Measurements from ENCODE around the gene OTUB1.
"Not testable (repeated sequence)": the region's sequence is repeated elsewhere in the genome, so short reads cannot be mapped to it uniquely, and the experiment has no call there.

OTUB1 gene

DNA sequence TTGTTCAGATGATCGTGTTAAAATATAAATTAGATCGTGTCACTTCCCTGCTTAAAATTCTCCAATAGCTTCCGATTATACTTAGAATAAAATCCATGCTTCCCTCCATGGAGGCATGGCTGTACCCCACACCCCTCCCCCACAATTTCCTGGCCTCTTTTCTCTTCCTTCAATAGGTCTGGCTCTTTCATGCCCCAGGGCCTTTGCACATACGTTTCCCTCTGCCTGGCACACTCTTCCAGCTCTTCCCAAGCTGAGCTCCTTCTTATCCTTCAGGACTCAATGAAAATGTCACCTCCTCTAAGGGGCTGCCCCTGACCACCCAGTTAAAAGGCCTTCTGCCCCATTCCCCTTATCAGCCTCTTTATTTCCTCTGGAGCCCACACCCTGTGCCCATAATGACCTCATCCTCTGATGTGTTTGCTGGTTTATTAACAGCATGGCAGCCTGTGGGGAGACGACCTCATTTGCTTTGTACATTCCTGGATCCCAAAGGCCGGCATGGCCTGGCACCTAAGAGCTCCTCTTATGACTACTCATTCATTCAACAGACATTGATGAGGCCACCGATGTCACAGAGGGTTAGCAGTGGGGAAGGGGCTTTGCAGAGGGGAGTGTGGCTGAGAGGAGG lies 40.5 kb downstream of the OTUB1 start:
- no peak for DNase-seq

DNA sequence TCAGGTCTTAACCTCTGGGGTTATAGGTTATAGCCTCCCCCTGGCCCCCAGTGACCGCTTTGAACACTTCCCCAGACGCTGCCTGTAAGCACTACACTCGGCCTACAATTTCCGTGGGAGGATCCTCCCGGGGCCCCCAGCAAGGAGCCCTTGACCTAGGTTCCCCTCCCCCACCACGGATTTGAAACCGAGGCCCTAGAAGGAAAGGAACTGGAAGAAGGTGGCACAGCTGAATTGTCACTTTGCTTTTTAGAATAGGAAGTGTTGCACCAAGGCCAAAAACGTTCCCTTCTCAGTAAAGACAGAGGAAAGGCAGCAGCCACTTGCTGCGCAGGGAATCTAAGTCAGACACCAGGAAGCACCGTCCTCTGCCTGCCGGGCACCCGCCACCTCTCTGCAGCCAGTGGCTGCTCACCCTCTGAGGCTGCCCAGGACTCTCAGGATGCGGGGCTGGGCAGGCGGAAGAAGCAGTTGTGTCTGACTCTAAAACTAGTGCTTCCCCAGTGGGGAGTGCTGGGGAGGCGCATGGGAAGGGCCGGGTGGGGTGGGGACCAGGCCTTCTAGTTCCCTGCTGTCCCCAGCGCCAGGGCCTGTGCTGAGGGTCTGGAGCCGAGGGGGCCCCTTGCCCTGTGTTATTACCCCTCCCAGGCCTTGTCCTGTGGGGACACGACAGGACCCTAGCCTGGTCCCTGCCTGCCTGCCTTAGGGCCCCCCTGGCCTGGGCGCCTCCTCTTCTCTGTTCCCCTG lies 41.6 kb downstream of the OTUB1 start:
- no peak for DNase-seq

DNA sequence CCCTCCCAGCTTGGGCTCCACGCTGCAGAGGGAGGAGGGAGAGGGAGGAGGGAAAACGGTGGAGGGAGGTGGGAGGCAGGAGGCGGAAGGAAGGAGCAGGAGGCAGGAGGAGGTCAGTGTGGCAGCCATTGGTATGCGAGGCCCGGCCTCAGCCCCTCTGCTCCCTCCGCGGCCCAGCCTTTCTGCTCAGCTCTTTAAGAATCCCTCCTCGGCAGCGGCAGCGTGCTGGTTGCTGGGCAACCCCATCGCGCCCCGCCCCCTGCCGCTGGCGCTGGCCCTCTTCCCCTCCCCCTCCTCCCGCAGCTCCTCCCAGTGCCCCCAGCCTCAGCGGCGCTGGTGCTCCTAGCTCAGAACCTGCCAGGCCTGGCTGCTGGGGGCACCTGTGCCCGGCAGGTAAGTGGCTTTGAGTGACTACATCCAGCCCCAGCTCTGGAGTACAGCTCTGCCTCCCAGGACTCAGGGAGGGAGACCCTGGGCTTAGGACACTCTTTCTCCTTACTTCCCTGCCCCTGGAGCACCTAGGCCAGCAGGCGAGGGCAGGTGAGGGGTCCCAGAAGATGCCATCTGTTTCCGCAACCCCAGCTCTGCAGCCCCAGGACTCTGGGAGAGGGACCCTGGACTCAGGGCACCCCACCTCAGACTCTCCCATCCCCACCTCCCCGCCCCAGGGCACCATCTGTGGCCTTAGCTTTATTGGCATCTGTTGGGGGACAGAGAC lies 42.3 kb downstream of the OTUB1 start:
- DNase-seq = peak; percentile 20

DNA sequence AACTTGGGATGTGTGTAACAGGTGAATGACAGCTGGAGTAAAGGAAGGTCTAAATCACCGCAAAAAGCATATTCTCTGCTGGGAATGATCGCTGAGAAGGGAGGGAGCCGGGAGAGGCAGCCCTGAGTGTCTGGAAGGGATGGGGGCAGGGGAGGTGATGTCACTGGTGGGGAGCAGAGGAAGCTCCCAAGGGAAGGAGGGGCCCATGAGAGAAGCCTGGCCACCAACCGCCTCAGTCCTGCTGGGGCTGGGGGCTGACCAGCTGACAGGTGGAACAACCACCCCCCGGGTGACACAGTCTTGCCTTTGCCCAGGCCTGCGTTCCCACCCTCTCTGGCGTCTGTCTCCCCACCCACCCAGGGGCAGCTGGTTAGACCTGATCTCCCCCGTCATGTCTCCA lies 43.5 kb downstream of the OTUB1 start:
- no peak for DNase-seq

DNA sequence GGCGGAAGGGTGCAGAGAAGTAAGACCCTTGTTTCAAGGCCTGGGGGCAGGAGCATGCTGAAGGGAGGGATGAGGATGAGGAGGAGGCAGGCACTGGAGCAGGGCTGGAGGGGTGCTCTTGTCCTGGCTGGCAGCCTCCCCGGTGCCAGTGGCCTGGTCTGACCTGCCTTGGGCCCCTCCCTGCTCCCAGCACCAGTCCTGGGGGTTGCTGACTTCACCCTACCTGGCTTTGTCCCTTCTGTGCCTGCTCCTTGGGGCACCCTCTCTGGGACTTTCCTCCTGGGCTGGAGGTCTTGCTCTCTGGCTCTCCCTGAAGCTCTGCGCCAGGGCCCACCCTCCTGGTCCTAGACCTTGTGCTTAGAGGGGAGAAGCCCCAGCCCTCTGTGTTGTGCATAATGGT lies 44.8 kb downstream of the OTUB1 start:
- no peak for DNase-seq

DNA sequence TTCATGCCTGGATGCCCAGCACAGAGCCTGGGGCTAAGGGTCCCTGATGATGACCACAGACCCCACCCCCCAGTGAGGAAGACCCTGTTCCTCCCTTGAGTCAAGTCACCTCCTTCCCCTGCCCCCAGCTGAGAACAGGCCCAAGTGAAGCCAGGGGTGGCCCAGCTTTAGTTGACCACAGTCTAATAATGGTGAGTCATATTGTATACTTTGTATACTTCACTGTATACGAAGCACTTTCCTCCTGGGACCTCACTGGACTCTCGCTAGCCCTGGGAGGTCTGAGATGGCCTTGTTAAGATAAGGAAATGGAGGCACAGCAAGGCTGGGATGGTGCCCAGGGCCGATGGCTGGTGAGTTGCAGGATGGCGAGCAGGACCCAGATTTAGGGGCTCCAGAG lies 45.8 kb downstream of the OTUB1 start:
- no peak for DNase-seq

DNA sequence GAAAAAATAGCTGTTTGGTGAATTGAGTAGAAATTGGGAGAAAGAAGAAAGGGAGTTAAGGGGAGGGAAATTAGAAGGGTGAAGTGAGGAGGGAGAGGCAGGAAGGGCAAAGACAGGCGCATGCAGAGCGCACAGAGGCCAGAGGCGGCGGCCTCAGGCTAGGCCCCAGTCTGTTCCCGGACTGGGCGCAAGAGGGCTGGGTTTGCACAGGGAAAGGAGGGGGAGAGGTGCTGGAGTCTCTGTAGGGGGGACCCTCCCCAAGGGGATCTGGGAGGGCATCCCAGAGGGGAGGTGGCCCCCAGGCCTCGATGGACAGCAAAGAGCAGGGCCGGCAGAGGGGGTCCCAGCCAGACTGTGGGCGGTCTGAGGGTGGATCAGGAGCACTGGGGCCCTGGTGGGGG lies 48.2 kb downstream of the OTUB1 start:
- no peak for DNase-seq

DNA sequence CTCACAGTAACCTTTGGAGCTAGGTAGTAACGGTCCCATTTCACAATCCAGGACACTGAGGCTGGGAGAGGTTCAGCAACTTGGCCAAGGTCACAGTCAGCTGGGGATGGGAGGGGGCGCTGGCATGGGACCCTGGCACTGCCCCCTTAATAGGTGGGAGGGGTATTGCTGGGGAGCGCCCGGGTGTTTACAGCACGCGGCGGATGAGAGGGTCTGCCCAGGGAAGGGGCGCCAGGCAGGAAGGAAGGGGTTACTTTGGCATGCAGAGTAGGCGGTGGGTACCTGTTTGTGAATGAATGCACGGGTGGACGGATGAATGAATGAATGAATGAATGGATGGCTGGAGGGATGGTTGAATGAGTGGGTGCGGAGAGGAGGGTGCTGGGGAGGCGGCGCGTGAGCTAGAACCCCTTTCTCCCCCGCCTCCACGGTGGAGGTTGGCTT lies 48.9 kb downstream of the OTUB1 start:
- no peak for DNase-seq

DNA sequence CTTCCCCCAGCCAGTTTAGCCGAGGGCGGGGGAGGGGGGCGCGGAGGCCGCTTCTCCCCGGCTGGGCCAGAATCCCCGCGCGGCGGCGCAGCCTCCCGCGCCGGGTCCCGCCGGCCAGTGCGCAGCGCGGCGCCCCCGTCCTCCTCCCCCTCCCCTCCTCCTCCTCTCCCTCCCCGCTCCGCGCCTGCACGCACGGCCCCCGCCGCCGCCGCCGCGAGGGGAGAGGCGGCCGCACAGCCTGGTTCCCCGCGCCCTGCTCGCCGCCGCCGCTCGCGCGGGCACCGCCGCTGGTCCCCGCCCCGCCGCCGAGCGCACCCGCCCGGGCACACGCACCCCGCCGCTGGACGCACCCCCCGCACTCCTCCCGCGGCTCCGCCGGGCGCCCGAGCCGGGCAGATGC lies 49.3 kb downstream of the OTUB1 start, which contains the start of gene FLRT1:
Gene FLRT1, plus strand, starts transcription at position 356 of the 400 bp plus-strand sequence. CDS start 80,337 bp downstream, outside the sequence.
- no peak for DNase-seq

DNA sequence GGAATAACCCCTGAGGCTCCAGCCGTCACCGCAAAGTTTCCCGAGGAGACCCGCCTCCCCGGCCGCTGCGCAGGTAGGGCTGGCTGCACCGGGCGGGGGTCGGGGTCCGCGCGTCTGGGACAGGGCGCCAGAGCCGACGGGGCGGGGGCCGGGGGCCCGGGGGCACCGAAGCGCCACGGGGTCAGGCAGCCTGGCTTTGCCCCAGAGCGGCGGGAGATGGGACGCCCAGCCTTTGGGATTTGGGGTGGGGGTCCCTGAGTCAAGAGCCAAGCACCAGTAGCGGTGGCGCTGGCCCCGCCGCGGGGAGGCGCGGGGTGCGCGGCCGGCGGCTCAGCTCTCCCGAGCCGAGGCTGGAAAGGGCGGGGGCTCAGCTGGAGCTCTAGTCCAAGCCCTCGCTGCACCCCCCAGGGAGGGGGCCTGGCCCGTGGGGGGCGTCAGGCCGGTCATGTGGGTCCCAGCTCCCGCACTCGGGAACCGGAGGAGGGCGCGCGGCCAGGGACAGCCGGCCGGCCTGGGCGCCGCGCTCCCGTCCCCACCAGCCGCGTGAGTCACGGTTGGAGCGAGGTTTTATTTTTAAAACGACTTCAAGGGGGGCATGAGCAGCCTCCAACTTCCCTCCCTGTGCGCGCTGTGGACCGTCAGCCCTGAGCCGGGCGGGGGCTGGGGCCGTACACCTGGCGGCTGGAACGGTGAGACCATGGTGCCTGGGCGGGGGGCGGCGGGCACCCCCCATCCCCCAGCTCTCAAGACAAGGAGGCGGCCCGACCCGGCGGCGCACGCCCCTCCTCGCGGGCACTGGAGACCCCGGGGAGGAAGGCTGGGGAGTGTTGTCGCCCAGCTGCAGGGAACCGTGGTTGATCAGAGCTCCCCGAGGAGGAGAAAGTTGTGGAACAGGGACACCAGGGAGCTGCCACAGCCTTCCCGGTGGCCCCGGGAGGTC lies 50.1 kb downstream of the OTUB1 start:
- no peak for DNase-seq

DNA sequence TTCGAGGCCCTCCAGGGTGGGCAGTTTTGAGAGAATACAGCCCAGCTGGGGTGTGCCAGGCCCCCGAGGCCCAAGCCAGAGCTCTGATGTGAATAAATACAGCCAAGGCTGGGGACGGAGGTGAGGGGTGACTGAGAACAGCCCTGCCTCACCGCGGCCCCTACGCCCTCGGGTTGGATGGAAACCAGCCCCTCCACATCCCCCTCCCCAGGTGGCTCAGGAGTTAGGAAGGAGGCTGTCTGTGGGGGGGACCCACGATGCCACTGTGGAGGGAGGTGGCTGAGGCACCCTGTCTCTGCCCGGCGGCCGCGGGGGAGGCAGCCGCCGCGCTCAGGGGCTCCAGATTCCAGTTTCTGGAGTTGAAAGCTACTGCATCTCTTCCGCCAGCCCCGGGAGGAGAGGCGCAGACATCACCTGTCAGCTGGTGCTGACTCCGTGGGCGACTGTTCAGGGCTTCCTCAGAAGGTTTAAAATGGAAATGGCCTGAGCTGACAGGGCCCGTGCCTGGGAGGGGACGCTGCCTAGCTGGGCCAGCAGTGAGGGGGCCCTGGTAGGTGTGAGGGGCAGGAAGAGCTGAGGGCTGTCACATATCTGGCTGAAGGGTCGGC lies 50.9 kb downstream of the OTUB1 start:
- no peak for DNase-seq

DNA sequence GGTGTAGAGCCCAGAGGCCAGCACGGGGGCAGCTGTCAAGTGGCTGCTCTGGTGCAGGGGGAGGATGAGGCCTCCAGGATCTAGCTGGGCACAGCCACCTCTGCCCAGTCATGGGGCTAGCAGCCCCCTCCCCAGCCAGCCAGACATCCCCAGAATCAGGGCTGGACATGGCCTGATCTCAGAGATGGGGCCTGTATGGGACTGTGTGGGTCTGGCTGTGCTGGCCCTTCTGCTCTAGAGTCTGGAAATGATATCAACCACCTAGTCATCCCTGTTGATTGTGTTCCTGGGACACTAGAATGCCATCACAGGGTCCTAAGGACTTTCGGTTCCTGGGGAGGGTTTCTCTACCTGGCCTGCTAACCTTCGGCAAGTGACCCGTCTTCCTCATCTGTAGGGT lies 52.3 kb downstream of the OTUB1 start:
- DNase-seq = no peak

DNA sequence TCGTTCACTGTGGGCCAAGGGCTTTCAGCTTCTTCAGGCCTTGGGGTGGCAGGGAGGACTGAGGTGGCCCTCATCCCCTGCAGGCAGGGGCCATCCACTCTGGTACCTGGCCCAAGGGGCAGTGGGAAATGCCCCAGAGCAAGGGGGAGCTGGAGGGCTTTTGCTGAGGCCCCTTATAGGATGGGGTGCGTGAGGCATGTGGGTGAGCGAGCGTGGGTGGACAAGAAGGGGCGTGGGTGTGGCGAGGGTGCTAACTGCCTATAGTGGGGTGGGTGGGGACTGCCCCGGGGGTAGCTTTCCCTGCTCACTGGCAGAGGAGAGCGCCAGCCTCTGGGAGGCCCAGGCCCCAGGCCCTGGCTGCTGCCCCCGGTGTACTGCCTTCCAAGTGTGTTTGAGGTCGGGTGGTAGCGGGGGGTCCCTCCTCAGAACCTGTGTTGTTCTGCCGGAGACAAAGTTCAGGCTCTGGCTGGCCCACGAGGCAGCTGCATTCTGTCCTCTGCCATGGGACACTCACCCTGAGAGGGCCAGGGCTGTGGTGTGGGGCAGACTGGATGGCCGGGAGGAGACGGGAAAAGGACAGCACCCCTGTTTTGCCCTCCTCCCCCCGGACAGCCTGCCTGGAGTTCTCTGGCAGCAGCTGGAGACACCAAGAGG lies 52.9 kb downstream of the OTUB1 start:
- no peak for DNase-seq

DNA sequence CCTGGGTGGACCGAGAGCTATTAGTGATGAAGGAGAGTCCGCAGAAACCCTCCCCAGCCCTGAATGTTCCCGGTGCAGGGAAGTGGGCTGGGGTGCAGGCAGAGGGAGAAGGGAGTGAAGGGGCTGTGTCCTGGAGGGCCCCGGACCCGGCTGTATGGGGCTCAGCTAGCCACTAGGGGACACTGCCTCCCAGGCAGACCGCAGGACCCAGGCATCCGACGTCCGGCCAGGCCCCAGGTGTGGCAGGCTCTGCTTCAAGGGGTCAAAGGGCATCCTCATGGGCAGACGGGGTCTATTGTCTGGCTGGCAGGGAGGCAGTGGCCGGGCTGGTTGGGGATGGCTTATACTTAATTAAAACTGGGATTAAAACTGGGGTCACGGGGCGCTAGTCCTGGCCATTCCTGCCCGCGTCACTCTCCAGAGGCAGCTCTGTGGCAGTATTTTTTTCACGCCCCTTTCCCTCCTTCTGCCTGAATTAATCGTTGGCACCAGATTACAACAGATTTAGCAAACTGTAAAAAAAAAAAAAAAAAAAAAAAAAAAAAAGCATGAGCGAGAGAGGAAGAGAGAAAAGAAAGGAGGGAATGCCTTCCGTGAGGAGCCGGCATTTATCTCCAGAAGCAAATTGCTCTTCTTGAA lies 54.6 kb downstream of the OTUB1 start:
- DNase-seq = no peak

DNA sequence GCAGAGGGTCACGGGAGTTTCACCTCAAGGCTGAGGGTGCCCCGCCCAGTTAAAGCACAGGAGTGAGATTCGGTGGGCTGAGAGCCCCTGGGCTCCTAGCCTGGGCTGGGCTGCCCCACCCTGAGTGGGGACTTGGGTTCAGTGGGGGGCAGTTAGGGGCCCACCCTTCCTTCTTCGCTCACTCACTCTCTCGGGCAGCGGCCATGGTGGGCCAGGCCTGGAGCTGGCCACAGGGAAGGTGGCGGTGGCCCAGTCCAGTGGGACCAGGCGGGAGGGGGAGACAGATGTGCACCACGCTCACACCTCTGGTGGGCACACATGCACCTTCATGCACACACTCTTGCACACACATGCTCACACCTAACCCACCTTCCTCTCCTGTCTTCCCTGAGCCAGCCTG lies 55.6 kb downstream of the OTUB1 start:
- DNase-seq = no peak

DNA sequence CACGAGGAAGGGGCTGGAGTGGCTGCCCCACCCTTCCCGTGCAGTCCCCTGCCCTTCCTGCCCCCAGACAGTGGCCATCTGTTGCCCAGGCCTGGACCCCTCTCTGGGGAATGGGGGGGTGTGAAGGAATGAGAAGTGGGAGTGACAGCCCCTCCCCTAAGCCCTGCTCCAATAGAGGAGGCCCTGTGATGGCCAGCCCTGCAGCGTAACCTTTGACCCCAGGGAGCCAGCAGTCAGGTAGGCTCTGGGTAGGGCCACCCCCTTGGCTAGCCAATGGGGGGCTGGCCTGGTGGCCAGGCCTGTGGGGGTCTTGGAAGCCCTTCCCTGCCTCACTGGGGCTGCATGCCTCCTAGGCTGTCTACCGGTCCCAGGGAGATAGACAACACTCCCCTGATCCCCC lies 56.1 kb downstream of the OTUB1 start:
- DNase-seq = no peak

DNA sequence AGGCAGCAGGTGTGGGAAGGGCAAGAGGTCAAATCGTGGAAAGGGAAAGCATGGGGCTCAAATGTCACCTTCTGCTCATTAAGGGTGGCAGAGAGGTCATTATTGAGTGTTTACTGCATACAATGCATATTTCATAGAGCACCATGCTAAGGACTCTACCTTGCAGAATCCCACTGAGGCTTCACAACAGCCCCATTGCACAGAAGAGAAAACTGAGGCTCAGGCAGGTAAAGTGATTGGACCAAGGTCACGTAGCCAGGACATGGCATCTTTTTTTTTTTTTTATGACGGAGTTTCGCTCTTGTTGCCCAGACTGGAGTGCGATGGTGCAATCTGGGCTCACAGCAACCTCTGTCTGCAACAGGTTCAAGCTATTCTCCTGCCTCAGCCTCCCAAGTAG lies 57.3 kb downstream of the OTUB1 start:
- no peak for DNase-seq

DNA sequence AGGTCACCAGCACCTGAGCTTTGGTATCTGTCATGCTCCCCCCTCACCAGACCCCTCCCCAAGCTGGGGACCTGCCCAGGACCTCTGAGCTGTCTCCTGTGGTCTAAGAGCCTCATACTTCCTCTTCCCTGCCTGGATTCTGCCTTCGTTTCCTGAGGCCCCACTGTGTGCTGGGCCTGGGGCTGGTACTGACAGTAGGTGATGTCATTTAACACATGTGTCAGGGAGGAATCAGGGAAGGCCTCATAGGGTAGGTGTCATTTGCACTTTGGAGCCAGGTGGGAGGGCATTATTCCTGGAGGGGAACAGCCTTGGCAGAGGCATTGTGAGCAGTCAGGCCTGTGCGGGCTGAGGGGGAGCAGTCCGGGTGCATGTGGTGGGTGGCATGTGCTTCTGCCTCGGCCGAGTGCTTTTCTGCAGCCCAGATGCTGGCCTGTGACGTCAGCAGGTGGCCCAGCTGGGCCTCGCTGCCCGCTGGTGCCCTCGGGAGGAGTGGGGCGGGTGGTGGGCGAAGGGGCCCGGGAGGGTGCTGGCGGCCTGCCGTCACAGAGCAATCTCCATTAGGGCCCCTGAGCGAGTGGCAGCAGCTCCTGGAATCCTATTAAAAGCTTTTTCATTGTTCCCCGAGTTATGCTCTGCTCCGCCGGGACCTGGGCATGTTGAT lies 58.6 kb downstream of the OTUB1 start:
- DNase-seq = no peak

DNA sequence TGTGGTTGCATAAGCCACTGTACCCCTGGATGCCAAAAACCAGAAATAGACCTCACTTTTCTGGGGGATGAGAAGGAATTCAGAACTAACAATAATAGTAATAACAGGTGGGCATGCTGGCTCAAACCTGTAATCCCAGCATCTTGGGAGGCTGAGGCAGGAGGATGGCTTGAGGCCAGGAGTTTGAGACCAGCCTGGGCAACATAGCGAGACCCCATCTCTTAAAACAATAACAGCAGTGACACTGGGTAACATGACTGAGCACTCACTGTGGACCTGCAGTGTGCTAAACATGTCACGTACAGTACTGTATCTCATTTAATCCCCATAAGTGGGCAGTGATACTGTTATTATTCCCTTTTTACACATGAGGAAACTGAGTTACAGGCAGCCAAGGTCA lies 59.5 kb downstream of the OTUB1 start:
- DNase-seq = no peak

DNA sequence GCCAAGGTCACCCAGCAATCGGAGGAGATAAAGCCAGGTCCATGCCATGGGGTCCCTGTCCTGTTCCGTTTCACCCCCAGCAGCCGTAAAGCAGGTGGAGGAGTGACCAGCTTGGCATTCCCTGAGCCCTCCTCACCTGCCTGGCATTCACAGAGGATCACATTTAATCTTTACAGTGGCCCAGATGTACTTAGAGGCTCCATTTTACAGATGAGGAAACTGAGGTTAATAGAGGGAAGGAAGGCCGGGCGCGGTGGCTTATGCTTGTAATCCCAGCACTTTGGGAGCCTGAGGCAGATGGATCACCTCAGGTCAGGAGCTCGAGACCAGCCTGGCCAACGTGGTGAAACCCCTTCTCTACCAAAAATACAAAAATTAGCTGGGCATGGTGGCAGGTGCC lies 61.1 kb downstream of the OTUB1 start:
- DNase-seq = not testable (repeated sequence)
